GM12874 (cell line): ENCODE data around the gene DOCK2.

Source experiments
- TF ChIP-seq, protein P1 (sequence below): IDR thresholded peaks from 2 replicates; pipeline ENCODE4 v1.5.1; 2011; ENCODE audit warnings: low read depth, mild to moderate bottlenecking, control low read depth, low read length, moderate library complexity; ENCODE audit not compliant: insufficient read depth

DOCK2 gene

DNA sequence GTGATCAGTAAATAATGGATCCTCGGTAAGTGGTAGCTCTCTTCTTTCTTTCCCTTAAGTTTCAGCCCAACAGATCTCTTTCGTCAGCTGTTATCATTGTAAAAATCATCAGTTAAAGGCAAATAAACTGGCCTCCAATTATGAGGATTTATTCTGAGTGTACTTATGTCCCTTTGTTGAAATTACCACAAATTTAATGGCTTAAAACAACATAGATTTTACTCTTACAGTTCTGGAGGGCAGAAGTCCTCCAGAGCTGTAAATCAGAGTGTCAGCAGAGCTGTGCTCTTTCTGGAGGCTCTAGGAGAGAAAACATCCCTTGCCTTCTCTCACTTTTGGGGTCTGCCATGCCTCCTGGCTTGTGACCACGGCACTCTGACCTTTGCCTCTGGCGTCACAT is 238.7 kb downstream of the DOCK2 start:
- TF ChIP-seq, protein P1, sequence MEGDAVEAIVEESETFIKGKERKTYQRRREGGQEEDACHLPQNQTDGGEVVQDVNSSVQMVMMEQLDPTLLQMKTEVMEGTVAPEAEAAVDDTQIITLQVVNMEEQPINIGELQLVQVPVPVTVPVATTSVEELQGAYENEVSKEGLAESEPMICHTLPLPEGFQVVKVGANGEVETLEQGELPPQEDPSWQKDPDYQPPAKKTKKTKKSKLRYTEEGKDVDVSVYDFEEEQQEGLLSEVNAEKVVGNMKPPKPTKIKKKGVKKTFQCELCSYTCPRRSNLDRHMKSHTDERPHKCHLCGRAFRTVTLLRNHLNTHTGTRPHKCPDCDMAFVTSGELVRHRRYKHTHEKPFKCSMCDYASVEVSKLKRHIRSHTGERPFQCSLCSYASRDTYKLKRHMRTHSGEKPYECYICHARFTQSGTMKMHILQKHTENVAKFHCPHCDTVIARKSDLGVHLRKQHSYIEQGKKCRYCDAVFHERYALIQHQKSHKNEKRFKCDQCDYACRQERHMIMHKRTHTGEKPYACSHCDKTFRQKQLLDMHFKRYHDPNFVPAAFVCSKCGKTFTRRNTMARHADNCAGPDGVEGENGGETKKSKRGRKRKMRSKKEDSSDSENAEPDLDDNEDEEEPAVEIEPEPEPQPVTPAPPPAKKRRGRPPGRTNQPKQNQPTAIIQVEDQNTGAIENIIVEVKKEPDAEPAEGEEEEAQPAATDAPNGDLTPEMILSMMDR: no peak

DNA sequence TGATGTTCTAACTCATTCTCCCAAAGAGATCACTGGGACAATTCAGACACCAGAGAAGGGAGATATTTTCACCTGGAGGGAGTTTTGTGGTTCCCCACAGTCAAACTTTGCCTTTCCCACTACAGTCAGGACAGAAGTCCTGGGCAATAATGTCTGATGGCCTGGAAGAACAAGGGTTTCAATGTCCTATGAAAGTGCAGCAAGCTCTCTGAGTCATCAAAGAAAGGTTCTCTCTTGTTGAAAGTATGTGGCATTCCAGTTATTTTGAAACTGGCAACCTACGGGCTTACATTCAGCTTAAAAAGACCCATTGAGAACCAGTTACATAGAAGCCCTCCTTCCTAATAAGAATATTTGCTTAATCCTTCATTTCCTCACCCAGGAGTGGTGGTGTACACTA is 239.3 kb downstream of the DOCK2 start:
- TF ChIP-seq, protein P1: no peak

DNA sequence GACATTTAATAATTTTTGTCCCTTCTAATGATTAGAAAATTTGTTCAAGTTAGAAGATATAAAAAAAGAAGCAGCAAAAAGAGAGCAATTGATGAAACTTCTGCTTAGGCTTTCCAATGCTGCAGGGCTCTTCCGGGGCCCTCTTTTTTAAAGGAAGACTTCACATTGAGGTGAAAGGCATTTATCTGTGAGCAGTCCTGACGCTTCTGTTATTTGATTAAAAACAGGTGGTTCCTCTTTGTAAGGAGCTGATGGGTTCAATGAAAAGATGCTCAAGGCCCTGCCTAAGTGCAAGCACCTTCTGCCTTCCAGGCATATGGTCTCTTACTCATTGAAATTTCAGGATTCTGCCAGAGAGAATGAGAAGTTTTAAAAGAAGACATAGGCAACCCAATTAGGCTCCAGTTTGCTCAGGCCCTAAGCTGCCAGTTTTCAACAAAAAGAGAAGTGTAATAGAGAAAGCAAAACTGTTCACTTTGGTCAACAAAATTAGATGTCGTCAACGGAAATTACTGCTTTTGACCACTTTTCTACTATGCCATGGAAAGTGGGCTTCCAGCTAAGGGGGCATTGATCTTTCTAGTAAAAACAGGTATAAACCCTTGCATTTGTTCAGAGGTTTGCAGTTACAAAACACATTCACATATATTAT is 243.1 kb downstream of the DOCK2 start:
- TF ChIP-seq, protein P1: no peak

DNA sequence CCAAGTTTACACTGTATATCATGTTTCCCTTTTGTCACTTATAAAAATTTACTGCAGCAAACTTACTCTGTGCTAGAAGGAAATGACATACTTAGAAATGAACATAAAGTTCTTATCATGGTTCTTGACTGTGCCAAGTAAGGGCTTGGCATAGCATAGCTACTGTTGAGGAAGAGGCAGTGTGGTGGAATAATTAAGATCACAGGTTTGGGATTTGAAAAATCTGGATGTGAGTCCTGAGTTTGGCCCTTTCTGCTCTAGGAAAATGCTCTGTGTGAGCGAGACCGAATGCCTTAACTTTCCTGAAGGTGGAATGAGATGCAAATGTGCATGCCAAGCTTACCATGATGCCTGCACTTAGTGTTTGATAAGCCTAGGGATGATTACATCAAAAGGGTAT is 243.7 kb downstream of the DOCK2 start:
- TF ChIP-seq, protein P1: no peak

DNA sequence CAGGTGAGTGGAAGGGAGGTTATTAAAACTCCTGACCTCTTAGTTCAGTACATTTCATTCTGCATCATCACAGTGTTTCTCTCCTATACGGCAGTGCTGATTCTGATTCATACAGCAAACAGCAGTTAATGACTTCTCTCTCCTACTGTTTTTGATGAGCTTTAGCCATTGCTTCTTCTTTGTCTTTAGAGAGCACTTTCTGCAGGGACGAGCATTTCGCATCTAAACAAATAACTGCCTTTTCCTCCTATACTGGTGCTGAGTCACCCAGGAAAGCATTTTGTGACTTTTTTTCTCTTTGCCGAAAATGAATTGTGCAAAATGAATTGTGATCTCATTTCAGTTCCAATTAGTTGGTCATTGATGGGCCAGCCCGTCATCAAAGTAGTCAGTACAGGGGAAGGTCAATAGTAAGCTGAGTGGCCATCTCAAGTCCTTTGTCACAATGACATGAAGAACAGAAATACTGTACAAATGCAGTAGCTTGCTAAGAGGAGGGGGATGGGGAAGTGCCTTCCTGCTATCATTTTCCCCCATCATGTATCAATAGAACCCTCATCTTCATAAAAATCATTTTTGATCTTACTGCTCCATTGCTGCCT is 244.7 kb downstream of the DOCK2 start:
- TF ChIP-seq, protein P1: no peak

DNA sequence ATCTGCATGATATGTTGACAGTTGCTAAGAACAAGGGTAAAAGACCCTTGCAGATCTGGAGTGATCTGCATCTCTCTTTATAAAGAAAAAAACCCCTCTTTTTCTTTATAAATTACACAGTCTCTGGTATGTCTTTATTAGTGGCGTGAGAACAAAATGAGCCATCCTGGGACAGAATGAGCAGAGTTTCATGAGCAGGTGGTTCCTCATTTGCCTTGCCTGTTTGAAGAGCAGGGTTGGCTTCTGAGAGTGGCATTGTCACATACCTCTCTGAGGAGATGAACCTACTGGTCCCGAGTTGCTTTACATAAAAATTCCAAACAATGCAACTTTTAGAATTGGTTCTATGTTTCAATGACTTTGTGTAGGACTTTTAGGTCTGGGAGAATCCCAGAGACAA is 249.0 kb downstream of the DOCK2 start:
- TF ChIP-seq, protein P1: no peak

DNA sequence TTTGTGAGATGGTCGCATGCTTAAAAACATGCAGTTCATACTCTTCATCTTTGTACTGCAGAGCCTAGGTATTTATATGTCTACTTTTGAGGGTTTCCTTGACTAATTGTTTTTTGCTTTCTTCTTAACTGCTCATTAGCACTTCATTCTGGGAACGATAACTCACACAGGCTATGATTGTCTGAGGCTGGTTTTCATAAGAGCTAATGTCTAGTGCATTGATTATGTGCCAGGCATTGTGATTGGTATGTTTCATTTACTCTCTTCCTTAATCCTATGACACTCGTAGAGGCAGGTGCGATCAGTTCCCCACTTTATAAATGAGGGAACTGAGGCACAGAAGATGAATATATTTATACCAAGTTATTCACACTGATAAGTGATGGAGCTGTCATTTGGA is 249.6 kb downstream of the DOCK2 start:
- TF ChIP-seq, protein P1: no peak

DNA sequence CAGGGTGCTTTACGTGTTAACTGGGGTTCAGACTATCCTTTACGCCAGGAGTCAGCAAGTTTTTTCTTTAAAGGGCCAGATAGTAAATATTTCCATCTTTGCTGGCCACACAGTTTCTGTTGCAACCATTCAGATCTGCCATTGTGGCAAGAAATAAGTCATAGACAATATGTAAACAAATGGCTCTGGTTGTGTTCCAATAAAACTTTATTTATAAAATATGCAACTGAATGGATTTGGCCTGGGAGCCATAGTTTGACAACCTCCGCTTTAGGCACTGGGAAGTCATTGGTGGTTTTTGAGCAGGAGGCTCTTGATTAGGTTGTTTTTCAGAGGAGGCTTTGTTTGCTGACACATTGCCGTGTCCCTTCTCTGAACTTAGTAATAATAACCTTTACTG is 252.5 kb downstream of the DOCK2 start:
- TF ChIP-seq, protein P1: no peak
